IMR-90 (cell line): ENCODE results near the gene MAGI2. TPM values are rescaled to one million over a fixed set of nuclear protein-coding genes. Genes with fewer than 3 reads are reported as not detected.

Experiments
- ATAC-seq: fragments of 200-7000 bp; cut with Tn5 transposase; 2 replicates; pipeline ENCODE4 v1.9.1; 2020; ENCODE audit warnings: low read depth, mild to moderate bottlenecking, moderate library complexity
- BruUV-seq: library from RNA; stranded (reverse); fragments of 400-500 nt; replicated peaks from 2 replicates; lab custom pipeline; 2021; lab: Mats Ljungman, UMichigan
- CTCF ChIA-PET: fragments of 300-600 bp; formaldehyde crosslinking; extraction: SDS; loops from one replicate; lab custom pipeline; 2021; ENCODE audit warnings: antibody characterized with exemption; lab: Yijun Ruan, JAX
- POLR2A ChIA-PET: fragments of 300-600 bp; sonication (Branson Sonifier 250); formaldehyde crosslinking; loops from one replicate; lab custom pipeline; 2022; ENCODE audit warnings: antibody characterized with exemption; ENCODE audit not compliant: unreplicated experiment; lab: Charles Lee
- DNase-seq: peaks from one replicate; pipeline ENCODE4 v3.0.0; 2013
- H2AFZ ChIP-seq: replicated peaks from 2 replicates; pipeline ENCODE3; 2013; ENCODE audit warnings: low read length, mild to moderate bottlenecking; ENCODE audit not compliant: poor library complexity
- H2AK5ac ChIP-seq: 2 replicates; pipeline ENCODE4 v1.6.1; 2013; ENCODE audit warnings: low read depth, low read length, inconsistent platforms
- H2AK9ac ChIP-seq: replicated peaks from 2 replicates; pipeline ENCODE3; 2013; ENCODE audit warnings: mild to moderate bottlenecking, low read depth, low read length, moderate library complexity; ENCODE audit not compliant: poor library complexity
- H2BK120ac ChIP-seq: 2 replicates; pipeline ENCODE4 v1.6.1; 2013; ENCODE audit warnings: low read depth, low read length, inconsistent platforms
- H2BK15ac ChIP-seq: 3 replicates; pipeline ENCODE4 v1.6.1; 2013; ENCODE audit warnings: low read depth, low read length, inconsistent platforms
- H2BK20ac ChIP-seq: 2 replicates; pipeline ENCODE4 v1.6.1; 2013; ENCODE audit warnings: low read depth, mild to moderate bottlenecking, inconsistent platforms, low read length, moderate library complexity
- H2BK5ac ChIP-seq: 2 replicates; pipeline ENCODE4 v1.6.1; 2013; ENCODE audit warnings: mild to moderate bottlenecking, low read depth, low read length, inconsistent platforms; ENCODE audit not compliant: poor library complexity, severe bottlenecking
- H3K14ac ChIP-seq: replicated peaks from 2 replicates; pipeline ENCODE4 v1.6.1; 2013; ENCODE audit warnings: low read depth, low read length, inconsistent platforms
- H3K18ac ChIP-seq: 2 replicates; pipeline ENCODE4 v1.6.1; 2013; ENCODE audit warnings: low read depth, low read length, control low read depth
- H3K23ac ChIP-seq: 2 replicates; pipeline ENCODE4 v1.6.1; 2013; ENCODE audit warnings: low read depth, low read length, inconsistent platforms
- H3K27ac ChIP-seq: 2 replicates; pipeline ENCODE4 v1.5.1; 2013; ENCODE audit warnings: mild to moderate bottlenecking, control low read depth, low read length; ENCODE audit not compliant: insufficient read depth
- H3K27me3 ChIP-seq: 2 replicates; pipeline ENCODE4 v1.6.1; 2013; ENCODE audit warnings: low read length; ENCODE audit not compliant: control insufficient read depth, insufficient read depth
- H3K36me3 ChIP-seq: 2 replicates; pipeline ENCODE4 v1.6.1; 2013; ENCODE audit warnings: low read length, mixed read lengths; ENCODE audit not compliant: control insufficient read depth, insufficient read depth
- H3K4ac ChIP-seq: 2 replicates; pipeline ENCODE4 v1.6.1; 2013; ENCODE audit warnings: low read depth, low read length, inconsistent platforms
- H3K4me1 ChIP-seq: 2 replicates; pipeline ENCODE4 v1.6.1; 2013; ENCODE audit warnings: low read length, mixed read lengths; ENCODE audit not compliant: control insufficient read depth, insufficient read depth
- H3K4me2 ChIP-seq: 2 replicates; pipeline ENCODE4 v1.6.1; 2013; ENCODE audit warnings: low read depth, mild to moderate bottlenecking, control low read depth, low read length, moderate library complexity
- H3K4me3 ChIP-seq: 2 replicates; pipeline ENCODE4 v1.5.1; 2013; ENCODE audit warnings: low read depth, mild to moderate bottlenecking, control low read depth, low read length, moderate library complexity; ENCODE audit not compliant: insufficient read depth
- H3K56ac ChIP-seq: 2 replicates; pipeline ENCODE4 v1.6.1; 2013; ENCODE audit warnings: low read length, inconsistent platforms; ENCODE audit not compliant: insufficient read depth; ENCODE audit errors: extremely low read depth
- H3K79me1 ChIP-seq, 2 experiments: 2 replicates each; pipeline ENCODE4 v1.6.1; 2013; ENCODE audit warnings: low read length in 2 of 2, inconsistent platforms in 1 of 2, low read depth in 1 of 2
- H3K9ac ChIP-seq: 2 replicates; pipeline ENCODE4 v1.6.1; 2013; ENCODE audit warnings: low read depth, low read length, control low read depth
- H3K9me1 ChIP-seq: 2 replicates; pipeline ENCODE4 v1.6.1; 2013; ENCODE audit warnings: low read length, inconsistent platforms; ENCODE audit not compliant: insufficient read depth
- H3K9me3 ChIP-seq: 2 replicates; pipeline ENCODE4 v1.6.1; 2013; ENCODE audit warnings: low read length; ENCODE audit not compliant: control insufficient read depth, insufficient read depth
- H4K20me1 ChIP-seq: 2 replicates; pipeline ENCODE4 v1.6.1; 2013; ENCODE audit warnings: low read length, inconsistent platforms; ENCODE audit not compliant: insufficient read depth
- H4K5ac ChIP-seq: 2 replicates; pipeline ENCODE4 v1.6.1; 2013; ENCODE audit warnings: mild to moderate bottlenecking, low read depth, low read length, control low read depth
- H4K8ac ChIP-seq, 2 experiments: 2 replicates each; pipeline ENCODE4 v1.6.1; 2013; ENCODE audit warnings: low read depth in 2 of 2, low read length in 2 of 2, control low read depth in 1 of 2, inconsistent platforms in 1 of 2
- H4K91ac ChIP-seq: 2 replicates; pipeline ENCODE4 v1.6.1; 2013; ENCODE audit warnings: low read depth, low read length, inconsistent platforms; ENCODE audit not compliant: insufficient read depth
- BHLHE40 ChIP-seq: fragments of 150-350 bp; IDR thresholded peaks from 2 replicates; pipeline ENCODE4 v1.6.1; 2016; ENCODE audit warnings: mild to moderate bottlenecking, low read depth, low read length
- FOS ChIP-seq: fragments of 150-350 bp; IDR thresholded peaks from 2 replicates; pipeline ENCODE4 v1.6.1; 2016; ENCODE audit warnings: low read depth, low read length
- MAZ ChIP-seq: IDR thresholded peaks from 2 replicates; pipeline ENCODE4 v1.6.1; 2012; ENCODE audit warnings: low read depth, mild to moderate bottlenecking, low read length, improper control_type of control experiment, moderate library complexity, borderline replicate concordance
- MXI1 ChIP-seq: IDR thresholded peaks from 2 replicates; pipeline ENCODE4 v1.6.1; 2012; ENCODE audit warnings: low read depth, mild to moderate bottlenecking, low read length, moderate library complexity, borderline replicate concordance
- NFE2L2 ChIP-seq: fragments of 150-350 bp; IDR thresholded peaks from 2 replicates; pipeline ENCODE4 v1.6.1; 2016; ENCODE audit warnings: low read depth, mild to moderate bottlenecking, low read length
- POLR2A ChIP-seq: IDR thresholded peaks from 2 replicates; pipeline ENCODE4 v1.6.1; 2012; ENCODE audit warnings: mild to moderate bottlenecking, low read depth, low read length
- RAD21 ChIP-seq: IDR thresholded peaks from 2 replicates; pipeline ENCODE4 v1.6.1; 2012; ENCODE audit warnings: low read length, improper control_type of control experiment
- RCOR1 ChIP-seq: IDR thresholded peaks from 2 replicates; pipeline ENCODE4 v1.6.1; 2012; ENCODE audit warnings: mild to moderate bottlenecking, low read length, improper control_type of control experiment; ENCODE audit not compliant: insufficient replicate concordance
- SMC3 ChIP-seq: fragments of 150-350 bp; IDR thresholded peaks from 2 replicates; pipeline ENCODE4 v1.6.1; 2016; ENCODE audit warnings: low read depth, mild to moderate bottlenecking, antibody characterized with exemption, low read length, moderate library complexity
- USF2 ChIP-seq: fragments of 150-350 bp; IDR thresholded peaks from 2 replicates; pipeline ENCODE4 v1.6.1; 2017; ENCODE audit warnings: mild to moderate bottlenecking, antibody characterized with exemption, low read length, low read depth
- WGBS, 2 experiments: methylation state at CpG; one replicate each; pipeline versions ENCODE4 v1.1.5 to v1.1.7; 2013; ENCODE audit warnings: missing lambda C conversion rate in 2 of 2; ENCODE audit not compliant: insufficient read length in 1 of 2; ENCODE audit errors: extremely low coverage in 2 of 2; 5-methylcytosine and 5-hydroxymethylcytosine counted together
- dilution Hi-C: fragments of 300-500 bp; cut with HindIII; formaldehyde crosslinking; loops from one replicate; pipeline ENCODE4 v1.14.3; 2018; ENCODE audit warnings: low sequenced_read_pairs; ENCODE audit not compliant: unreplicated experiment
- in situ Hi-C: fragments of 300-500 bp; cut with MboI; formaldehyde crosslinking; loops from 3 replicates; pipeline ENCODE4 v1.14.3; 2019; ENCODE audit warnings: low sequenced_read_pairs, inconsistent platforms, mixed read lengths
- intact Hi-C: fragments of 100-400 bp; cut with micrococcal nuclease; formaldehyde crosslinking; loops from 2 replicates; pipeline ENCODE4 v1.10.0; 2022
- polyA plus RNA-seq, 3 experiments: library from polyadenylated mRNA; depleted of rRNA; stranded (reverse); fragments of >200 nt; gene quantifications; 2 replicates each; pipeline ENCODE4 v1.2.3, GENCODE V29; 2012; ENCODE audit warnings: low replicate concordance in 1 of 3
- total RNA-seq: library from RNA; depleted of rRNA; stranded (reverse); fragments of >200 nt; gene quantifications from 2 replicates; pipeline ENCODE4 v1.2.3, GENCODE V29; 2012
- TF ChIP-seq, protein P1 (sequence below): conservative IDR thresholded peaks from 2 replicates; pipeline ENCODE4 v1.5.1; 2012; ENCODE audit warnings: mild to moderate bottlenecking, low read depth, low read length, improper control_type of control experiment
- TF ChIP-seq, protein P2 (sequence below): fragments of 150-350 bp; IDR thresholded peaks from 2 replicates; pipeline ENCODE4 v1.6.1; 2016; ENCODE audit warnings: low read depth, mild to moderate bottlenecking, low read length, moderate library complexity, borderline replicate concordance

Gene MAGI2
- total and polyA plus RNA-seq, 2 of the 4 experiments (the other 2 are of a cell fraction), result 2.5 to 17.9 TPM

DNA sequence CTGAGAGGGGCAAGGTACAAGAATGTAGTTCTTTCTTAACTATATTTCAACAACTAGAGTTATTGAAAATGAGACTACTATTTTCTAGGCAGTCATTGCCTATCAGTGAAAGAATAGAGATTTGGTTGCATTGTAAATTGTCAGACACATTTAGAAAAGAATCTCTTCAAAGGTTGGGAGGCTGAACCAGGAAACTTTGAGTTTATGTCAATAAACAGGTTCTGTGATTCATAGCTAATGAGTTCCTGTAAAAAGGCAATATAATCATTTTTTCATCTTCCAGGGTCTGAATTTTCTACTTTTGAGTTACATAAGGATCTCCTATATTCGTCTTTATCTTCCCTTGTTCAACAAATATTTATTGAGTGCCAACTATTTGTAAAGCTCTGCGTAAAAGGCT, 47.1 kb downstream of the MAGI2 start:
- CTCF ChIA-PET, result no interaction called here
- Histone ChIP-seq H3K4me2 (no peak overlapping the region), H3K9me3 (no peaks in the 10 kb centered on the region), H3K9ac (no peak overlapping the region), H2BK15ac (no peak overlapping the region), H3K27ac (no peak overlapping the region), H3K36me3 (no peaks in the 10 kb centered on the region), H3K27me3 (no peaks in the 10 kb centered on the region), H3K18ac (no peak overlapping the region), H4K91ac (no peak overlapping the region), H3K14ac (no peak overlapping the region), H4K20me1 (no peaks in the 10 kb centered on the region; the same call in 1 of the 2 replicates), H2AK9ac (no peak overlapping the region), H2BK20ac (no peak overlapping the region), H4K8ac (no peak overlapping the region), H4K5ac (no peak overlapping the region), H3K4ac (no peak overlapping the region), H3K4me3 (no peak overlapping the region), H2AFZ (no peak overlapping the region), H2BK120ac (no peak overlapping the region), H3K23ac (no peak overlapping the region), H3K79me1 (peaks cover 7 to 25% of the 10 kb centered on the region in 2 experiments), H3K4me1 (peaks cover 2% of the 10 kb centered on the region; the same call in 1 of the 2 replicates), H2AK5ac (no peak overlapping the region), H2BK5ac (no peak overlapping the region), H3K9me1 (no peaks in the 10 kb centered on the region), H3K56ac (no peak overlapping the region)
- POLR2A ChIA-PET, result no interaction called here
- no peak for ATAC-seq
- no peak for TF ChIP-seq MXI1
- TF ChIP-seq SMC3, result no peak
- no peak for TF ChIP-seq BHLHE40
- TF ChIP-seq POLR2A, result no peak
- TF ChIP-seq FOS, result no peak
- no peak for TF ChIP-seq MAZ
- TF ChIP-seq USF2, result no peak
- no peak for TF ChIP-seq RCOR1
- TF ChIP-seq, protein P1, sequence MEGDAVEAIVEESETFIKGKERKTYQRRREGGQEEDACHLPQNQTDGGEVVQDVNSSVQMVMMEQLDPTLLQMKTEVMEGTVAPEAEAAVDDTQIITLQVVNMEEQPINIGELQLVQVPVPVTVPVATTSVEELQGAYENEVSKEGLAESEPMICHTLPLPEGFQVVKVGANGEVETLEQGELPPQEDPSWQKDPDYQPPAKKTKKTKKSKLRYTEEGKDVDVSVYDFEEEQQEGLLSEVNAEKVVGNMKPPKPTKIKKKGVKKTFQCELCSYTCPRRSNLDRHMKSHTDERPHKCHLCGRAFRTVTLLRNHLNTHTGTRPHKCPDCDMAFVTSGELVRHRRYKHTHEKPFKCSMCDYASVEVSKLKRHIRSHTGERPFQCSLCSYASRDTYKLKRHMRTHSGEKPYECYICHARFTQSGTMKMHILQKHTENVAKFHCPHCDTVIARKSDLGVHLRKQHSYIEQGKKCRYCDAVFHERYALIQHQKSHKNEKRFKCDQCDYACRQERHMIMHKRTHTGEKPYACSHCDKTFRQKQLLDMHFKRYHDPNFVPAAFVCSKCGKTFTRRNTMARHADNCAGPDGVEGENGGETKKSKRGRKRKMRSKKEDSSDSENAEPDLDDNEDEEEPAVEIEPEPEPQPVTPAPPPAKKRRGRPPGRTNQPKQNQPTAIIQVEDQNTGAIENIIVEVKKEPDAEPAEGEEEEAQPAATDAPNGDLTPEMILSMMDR, result no peak
- TF ChIP-seq, protein P2, sequence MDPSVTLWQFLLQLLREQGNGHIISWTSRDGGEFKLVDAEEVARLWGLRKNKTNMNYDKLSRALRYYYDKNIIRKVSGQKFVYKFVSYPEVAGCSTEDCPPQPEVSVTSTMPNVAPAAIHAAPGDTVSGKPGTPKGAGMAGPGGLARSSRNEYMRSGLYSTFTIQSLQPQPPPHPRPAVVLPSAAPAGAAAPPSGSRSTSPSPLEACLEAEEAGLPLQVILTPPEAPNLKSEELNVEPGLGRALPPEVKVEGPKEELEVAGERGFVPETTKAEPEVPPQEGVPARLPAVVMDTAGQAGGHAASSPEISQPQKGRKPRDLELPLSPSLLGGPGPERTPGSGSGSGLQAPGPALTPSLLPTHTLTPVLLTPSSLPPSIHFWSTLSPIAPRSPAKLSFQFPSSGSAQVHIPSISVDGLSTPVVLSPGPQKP, result no peak
- TF ChIP-seq NFE2L2, result no peak
- no peak for TF ChIP-seq RAD21
- in situ Hi-C loops (no loop called here), intact Hi-C loops (no loop called here), dilution Hi-C loops (no loop called here)
- no CpG with 5 or more reads among the region's 2 CpGs for WGBS, 2 experiments
- BruUV-seq, result no TSS peak
- peak; percentile 35 for DNase-seq
